NCI-H82 (cell line): ENCODE data around the gene GOLIM4.
A peak's percentile ranks its signal among the peaks of the same experiment; 100 is the strongest.
"Not testable (repeated sequence)": the region's sequence is repeated elsewhere in the genome, so short reads cannot be mapped to it uniquely, and the experiment has no call there.

ENCODE experiments used
- DNase-seq: peaks from one replicate; lab custom pipeline; 2025; lab: John Stamatoyannopoulos, UW

Gene GOLIM4

GRCh38 chr3:168095611-168096209 is at the start of gene GOLIM4:
Gene GOLIM4 (minus strand): TSS chr3:168095924. CDS start chr3:168095285, 639 bp downstream.
- peak; percentile 99 for DNase-seq

GRCh38 chr3:168141405-168141998 is 45.8 kb upstream of the GOLIM4 start:
- DNase-seq, result no peak

GRCh38 chr3:168139947-168140346 is 44.2 kb upstream of the GOLIM4 start:
- no peak for DNase-seq

GRCh38 chr3:168138421-168138820 is 42.7 kb upstream of the GOLIM4 start:
- DNase-seq, result no peak

GRCh38 chr3:168134931-168135330 is 39.2 kb upstream of the GOLIM4 start:
- DNase-seq, result no peak

- not testable (repeated sequence) for DNase-seq
These were observed 34.5 kb upstream of the GOLIM4 start for GRCh38 chr3:168130250-168130649.

- DNase-seq, result not testable (repeated sequence)
These were observed 32.7 kb upstream of the GOLIM4 start for GRCh38 chr3:168128463-168128862.

GRCh38 chr3:168127466-168127865 is 31.7 kb upstream of the GOLIM4 start:
- DNase-seq, result no peak

- no peak for DNase-seq
These were observed 29.1 kb upstream of the GOLIM4 start for GRCh38 chr3:168124791-168125190.

GRCh38 chr3:168124291-168124690 is 28.6 kb upstream of the GOLIM4 start:
- no peak for DNase-seq

- DNase-seq, result no peak
These were observed 27.8 kb upstream of the GOLIM4 start for GRCh38 chr3:168123201-168124176.

GRCh38 chr3:168121184-168122017 is 25.7 kb upstream of the GOLIM4 start:
- peak; percentile 11 for DNase-seq

GRCh38 chr3:168117853-168118313 is 22.2 kb upstream of the GOLIM4 start:
- no peak for DNase-seq

GRCh38 chr3:168117059-168117458 is 21.3 kb upstream of the GOLIM4 start:
- DNase-seq, result no peak

- no peak for DNase-seq
These were observed 20.6 kb upstream of the GOLIM4 start for GRCh38 chr3:168116279-168116678.

GRCh38 chr3:168113848-168114247 is 18.1 kb upstream of the GOLIM4 start:
- no peak for DNase-seq

- no peak for DNase-seq
These were observed 17.2 kb upstream of the GOLIM4 start for GRCh38 chr3:168112894-168113293.

- no peak for DNase-seq
These were observed 8.6 kb upstream of the GOLIM4 start for GRCh38 chr3:168104361-168104760.

GRCh38 chr3:168102735-168103410 is 7.1 kb upstream of the GOLIM4 start:
- no peak for DNase-seq

- no peak for DNase-seq
These were observed 5.2 kb upstream of the GOLIM4 start for GRCh38 chr3:168100777-168101492.

- DNase-seq, result no peak
These were observed 1.7 kb upstream of the GOLIM4 start for GRCh38 chr3:168097381-168097780.
